Trophoblast cell (in vitro differentiated cells and primary cell): ENCODE data around the gene MYO1D.

Experiments
- DNase-seq, 2 donors: peaks; one replicate each; pipeline ENCODE4 v3.0.0-alpha.2; 2016
- H2AFZ ChIP-seq: 2 replicates; pipeline ENCODE4 v1.6.1; 2013; ENCODE audit warnings: low read length, moderate library complexity, mild to moderate bottlenecking; ENCODE audit not compliant: insufficient read depth, poor library complexity
- H2AK5ac ChIP-seq: 2 replicates; pipeline ENCODE4 v1.6.1; 2013; ENCODE audit warnings: mild to moderate bottlenecking, low read length
- H2BK120ac ChIP-seq: 2 replicates; pipeline ENCODE4 v1.6.1; 2013; ENCODE audit warnings: low read length, mild to moderate bottlenecking, moderate library complexity; ENCODE audit not compliant: insufficient read depth, poor library complexity
- H2BK12ac ChIP-seq: 2 replicates; pipeline ENCODE4 v1.6.1; 2013; ENCODE audit warnings: mild to moderate bottlenecking, low read length, moderate library complexity
- H2BK5ac ChIP-seq: 2 replicates; pipeline ENCODE4 v1.6.1; 2013; ENCODE audit warnings: low read length, low read depth, moderate library complexity, mild to moderate bottlenecking; ENCODE audit not compliant: poor library complexity
- H3K14ac ChIP-seq: 2 replicates; pipeline ENCODE4 v1.6.1; 2013; ENCODE audit warnings: mild to moderate bottlenecking, low read length
- H3K18ac ChIP-seq: 2 replicates; pipeline ENCODE4 v1.6.1; 2013; ENCODE audit warnings: mild to moderate bottlenecking, low read length
- H3K23ac ChIP-seq: 2 replicates; pipeline ENCODE4 v1.6.1; 2013; ENCODE audit warnings: low read length
- H3K27ac ChIP-seq: 2 replicates; pipeline ENCODE4 v1.5.1; 2013; ENCODE audit warnings: low read depth, mild to moderate bottlenecking, inconsistent platforms, low read length, moderate library complexity
- H3K27me3 ChIP-seq: 2 replicates; pipeline ENCODE4 v1.6.1; 2013; ENCODE audit warnings: inconsistent platforms, mild to moderate bottlenecking, low read length, moderate library complexity; ENCODE audit not compliant: insufficient read depth
- H3K36me3 ChIP-seq, 2 experiments: 1 replicate in 1 of 2; 2 replicates in 1 of 2; pipeline ENCODE4 v1.6.1; 2013; ENCODE audit warnings: low read length in 2 of 2, mild to moderate bottlenecking in 2 of 2, moderate library complexity in 1 of 2; ENCODE audit not compliant: insufficient read depth in 2 of 2, control insufficient read depth in 1 of 2
- H3K4ac ChIP-seq: 2 replicates; pipeline ENCODE4 v1.6.1; 2013; ENCODE audit warnings: low read depth, mild to moderate bottlenecking, low read length, moderate library complexity
- H3K4me1 ChIP-seq, 2 experiments: 1 replicate in 1 of 2; 2 replicates in 1 of 2; pipeline ENCODE4 v1.6.1; 2013; ENCODE audit warnings: low read length in 2 of 2, mild to moderate bottlenecking in 2 of 2, moderate library complexity in 1 of 2; ENCODE audit not compliant: insufficient read depth in 2 of 2, control insufficient read depth in 1 of 2
- H3K4me2 ChIP-seq: 2 replicates; pipeline ENCODE4 v1.6.1; 2013; ENCODE audit warnings: inconsistent platforms, mild to moderate bottlenecking, low read length, moderate library complexity
- H3K4me3 ChIP-seq: 2 replicates; pipeline ENCODE4 v1.5.1; 2013; ENCODE audit warnings: mild to moderate bottlenecking, low read depth, low read length, inconsistent platforms
- H3K79me1 ChIP-seq: one replicate; pipeline ENCODE4 v1.6.1; 2013; ENCODE audit warnings: low read length
- H3K79me2 ChIP-seq: 2 replicates; pipeline ENCODE4 v1.6.1; 2013; ENCODE audit warnings: low read length, mild to moderate bottlenecking; ENCODE audit not compliant: control insufficient read depth, insufficient read depth, poor library complexity
- H3K9ac ChIP-seq: 2 replicates; pipeline ENCODE4 v1.6.1; 2013; ENCODE audit warnings: mild to moderate bottlenecking, low read length
- H3K9me3 ChIP-seq: 2 replicates; pipeline ENCODE4 v1.6.1; 2013; ENCODE audit warnings: low read depth, mild to moderate bottlenecking, control low read depth, inconsistent platforms, low read length; ENCODE audit not compliant: insufficient read depth
- H4K12ac ChIP-seq: 2 replicates; pipeline ENCODE4 v1.6.1; 2013; ENCODE audit warnings: low read depth, mild to moderate bottlenecking, low read length, moderate library complexity
- H4K8ac ChIP-seq: 2 replicates; pipeline ENCODE4 v1.6.1; 2013; ENCODE audit warnings: low read depth, mild to moderate bottlenecking, low read length, moderate library complexity
- H4K91ac ChIP-seq: one replicate; pipeline ENCODE4 v1.6.1; 2013; ENCODE audit warnings: low read depth, mild to moderate bottlenecking, low read length, moderate library complexity
- WGBS: extraction: QIAGEN DNeasy Blood & Tissue Kit; methylation state at CpG from one replicate; pipeline ENCODE4 v1.1.7; 2013; ENCODE audit warnings: missing lambda C conversion rate; ENCODE audit not compliant: insufficient read length, insufficient coverage; ENCODE audit errors: extremely low coverage; 5-methylcytosine and 5-hydroxymethylcytosine counted together

Gene MYO1D

GRCh38 chr17:32871746-32872145, 5.2 kb downstream of the MYO1D start:
- Histone ChIP-seq H2BK12ac (no peak overlapping the region), H3K79me2 (peaks cover 3% of the 10 kb centered on the region), H3K4me1 (peaks cover 0 to 13% of the 10 kb centered on the region in 2 experiments), H3K4me2 (no peak overlapping the region), H2BK5ac (no peak overlapping the region), H4K8ac (no peak overlapping the region), H2BK120ac (no peak overlapping the region), H3K79me1 (peaks cover 4% of the 10 kb centered on the region), H2AFZ (no peak overlapping the region), H3K4ac (no peak overlapping the region), H3K14ac (no peak overlapping the region), H3K4me3 (no peak overlapping the region), H4K12ac (no peak overlapping the region), H3K9ac (no peak overlapping the region), H4K91ac (no peak overlapping the region), H2AK5ac (no peak overlapping the region), H3K9me3 (no peaks in the 10 kb centered on the region), H3K23ac (no peak overlapping the region), H3K18ac (no peak overlapping the region), H3K27me3 (no peaks in the 10 kb centered on the region), H3K36me3 (peaks cover 0 to 1% of the 10 kb centered on the region in 2 experiments), H3K27ac (no peak overlapping the region)
- WGBS, result no CpG with 5 or more reads among the region's 5 CpGs
- no peak for DNase-seq

GRCh38 chr17:32870969-32871368, 6.0 kb downstream of the MYO1D start:
- H3K4me2 ChIP-seq, result no peak overlapping the region
- peaks cover 0 to 1% of the 10 kb centered on the region in 2 experiments for H3K36me3 ChIP-seq
- no peaks in the 10 kb centered on the region for H3K9me3 ChIP-seq
- no peaks in the 10 kb centered on the region for H3K79me1 ChIP-seq
- H4K91ac ChIP-seq, result no peak overlapping the region
- H2BK5ac ChIP-seq, result no peak overlapping the region
- DNase-seq, result peak in 1 of 2 donors; percentile 26
- no peak overlapping the region for H2BK12ac ChIP-seq
- no peak overlapping the region for H3K4me3 ChIP-seq
- peaks cover 0 to 13% of the 10 kb centered on the region in 2 experiments for H3K4me1 ChIP-seq
- WGBS, result no CpG with 5 or more reads among the region's 1 CpG
- no peak overlapping the region for H2AFZ ChIP-seq
- H3K18ac ChIP-seq, result no peak overlapping the region
- H4K12ac ChIP-seq, result no peak overlapping the region
- H4K8ac ChIP-seq, result no peak overlapping the region
- no peak overlapping the region for H2AK5ac ChIP-seq
- H3K27me3 ChIP-seq, result no peaks in the 10 kb centered on the region
- H3K23ac ChIP-seq, result no peak overlapping the region
- H2BK120ac ChIP-seq, result no peak overlapping the region
- no peak overlapping the region for H3K27ac ChIP-seq
- no peak overlapping the region for H3K9ac ChIP-seq
- H3K79me2 ChIP-seq, result no peaks in the 10 kb centered on the region
- H3K14ac ChIP-seq, result no peak overlapping the region
- no peak overlapping the region for H3K4ac ChIP-seq

DNA sequence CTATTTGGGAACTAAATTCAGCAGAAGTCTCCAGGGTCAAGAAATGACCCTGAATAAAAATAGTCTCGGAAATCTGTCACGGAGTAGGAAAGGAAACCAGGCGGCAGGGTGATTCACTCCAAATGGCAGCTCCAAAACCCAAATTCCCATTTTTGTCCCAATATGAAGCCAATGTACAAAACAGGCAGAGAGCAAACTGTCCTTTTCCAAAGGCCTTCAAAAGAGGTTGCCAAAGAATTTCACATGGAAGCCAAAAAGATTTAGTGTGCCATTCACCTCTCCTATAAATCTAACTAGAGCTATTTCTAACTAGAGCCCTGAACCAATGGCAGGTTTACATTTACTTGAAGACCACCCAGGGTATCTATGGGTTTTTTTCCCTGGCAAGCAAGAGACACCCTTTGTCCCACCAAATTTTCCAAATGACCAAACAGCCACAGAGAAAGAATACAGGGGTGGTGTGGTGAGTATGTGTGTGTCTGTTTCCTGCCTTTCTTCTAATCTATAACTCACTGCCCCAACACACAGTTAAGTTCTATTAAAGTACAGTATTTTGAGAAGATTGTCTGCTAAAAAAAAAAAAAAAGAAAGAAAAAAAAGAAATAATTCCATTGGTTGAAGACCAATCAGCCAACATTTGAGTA, 6.8 kb downstream of the MYO1D start:
- no peak for DNase-seq
- Histone ChIP-seq H3K9ac (no peak overlapping the region), H3K79me1 (no peaks in the 10 kb centered on the region), H3K4ac (no peak overlapping the region), H2AK5ac (no peak overlapping the region), H3K36me3 (peaks cover 0 to 1% of the 10 kb centered on the region in 2 experiments), H2BK12ac (no peak overlapping the region), H3K27me3 (no peaks in the 10 kb centered on the region), H3K14ac (no peak overlapping the region), H3K18ac (no peak overlapping the region), H3K4me3 (no peak overlapping the region), H3K23ac (no peak overlapping the region), H4K8ac (no peak overlapping the region), H3K9me3 (no peaks in the 10 kb centered on the region), H2AFZ (no peak overlapping the region), H4K91ac (no peak overlapping the region), H2BK120ac (no peak overlapping the region), H3K4me2 (no peak overlapping the region), H2BK5ac (no peak overlapping the region), H4K12ac (no peak overlapping the region), H3K27ac (no peak overlapping the region), H3K79me2 (no peaks in the 10 kb centered on the region), H3K4me1 (peaks cover 0 to 13% of the 10 kb centered on the region in 2 experiments)
- no CpG with 5 or more reads among the region's 3 CpGs for WGBS

- Histone ChIP-seq H3K36me3 (peaks cover 0 to 1% of the 10 kb centered on the region in 2 experiments), H3K9me3 (no peaks in the 10 kb centered on the region), H2AFZ (no peak overlapping the region), H3K4me3 (no peak overlapping the region), H3K18ac (no peak overlapping the region), H3K14ac (no peak overlapping the region), H3K4ac (no peak overlapping the region), H3K79me2 (no peaks in the 10 kb centered on the region), H3K9ac (no peak overlapping the region), H3K23ac (no peak overlapping the region), H3K4me2 (no peak overlapping the region), H3K79me1 (no peaks in the 10 kb centered on the region), H2BK12ac (no peak overlapping the region), H2AK5ac (no peak overlapping the region), H2BK5ac (no peak overlapping the region), H3K27me3 (no peaks in the 10 kb centered on the region), H2BK120ac (no peak overlapping the region), H3K27ac (no peak overlapping the region), H4K8ac (no peak overlapping the region), H3K4me1 (peaks cover 0 to 13% of the 10 kb centered on the region in 2 experiments), H4K12ac (no peak overlapping the region), H4K91ac (no peak overlapping the region)
- peak in 1 of 2 donors; percentile 48 for DNase-seq
- WGBS, result no CpG with 5 or more reads among the region's 6 CpGs
These were observed 7.4 kb downstream of the MYO1D start for GRCh38 chr17:32869345-32870026.
